Measurements from ENCODE around the gene CAVIN2.

CAVIN2 gene

DNA sequence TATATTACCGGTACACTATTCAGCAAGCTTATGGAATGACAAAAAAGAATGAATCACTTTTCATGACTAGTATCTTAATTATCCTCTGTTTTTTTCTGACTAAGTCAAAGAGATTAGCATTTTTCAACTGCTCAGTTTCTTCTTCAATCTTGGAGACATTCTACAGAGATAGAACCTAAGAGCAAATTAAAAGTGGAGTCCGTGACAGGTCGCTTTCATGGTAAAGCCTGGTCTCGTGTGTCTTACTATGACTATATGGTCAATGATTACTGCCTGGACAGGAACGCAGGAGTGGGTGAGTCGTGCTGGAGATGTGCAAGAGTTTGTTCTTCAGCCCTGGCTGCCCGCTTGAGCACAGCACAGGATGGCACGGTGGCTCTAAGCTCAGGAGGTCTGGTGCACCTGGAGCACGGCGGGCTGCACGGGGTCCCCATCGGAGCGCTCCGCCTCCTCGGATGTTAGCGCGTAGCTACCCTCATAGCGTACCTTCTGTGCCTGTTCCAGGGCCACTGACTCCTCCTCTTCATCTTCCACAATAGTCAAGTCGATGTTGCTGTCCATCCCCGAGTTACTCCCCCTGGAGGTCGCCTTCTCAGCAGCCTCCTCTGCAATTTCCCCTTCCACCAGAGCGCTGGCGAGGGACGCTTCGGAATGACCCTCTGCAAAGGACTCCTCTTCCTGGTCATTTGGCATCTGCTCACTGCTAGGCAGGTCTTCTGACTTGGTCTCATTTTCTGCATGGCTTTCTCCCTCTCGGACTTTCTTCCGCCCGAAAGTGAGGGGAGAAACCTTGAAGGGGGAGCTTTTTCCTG, 11.1 kb downstream of the CAVIN2 start:
- peak; percentile 42 for DNase-seq (ENCODE audit: low read depth)
- H3K4me3 ChIP-seq (ENCODE audit: control insufficient read depth, low read depth, low read length): no peak overlapping the region
- no peak for TF ChIP-seq CTCF (conservative IDR thresholded peaks at IDR 0.05; ENCODE audit: control insufficient read depth, insufficient read depth, low read depth, low read length)

DNA sequence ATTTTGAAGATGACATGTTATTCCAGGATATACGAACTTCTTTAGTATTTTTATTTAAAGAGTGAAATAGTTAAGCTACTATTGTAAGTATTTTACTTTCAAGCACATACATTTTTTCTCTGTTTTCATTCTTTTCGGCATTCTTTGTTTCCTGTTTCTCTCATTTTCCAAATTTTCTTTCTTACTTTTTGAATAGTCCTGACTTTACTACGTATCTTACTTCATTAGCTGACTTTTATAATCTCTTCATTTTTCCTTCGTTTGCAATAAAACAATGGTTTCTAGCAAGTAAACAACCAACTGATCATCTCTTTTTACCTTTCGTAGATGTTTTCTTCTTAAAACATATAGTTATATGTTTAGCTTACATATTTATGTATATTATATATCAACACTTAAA, 11.8 kb downstream of the CAVIN2 start:
- no peak for DNase-seq (ENCODE audit: low read depth)
- no peak overlapping the region for H3K4me3 ChIP-seq (ENCODE audit: control insufficient read depth, low read depth, low read length)
- TF ChIP-seq CTCF (conservative IDR thresholded peaks at IDR 0.05; ENCODE audit: control insufficient read depth, insufficient read depth, low read depth, low read length): no peak

DNA sequence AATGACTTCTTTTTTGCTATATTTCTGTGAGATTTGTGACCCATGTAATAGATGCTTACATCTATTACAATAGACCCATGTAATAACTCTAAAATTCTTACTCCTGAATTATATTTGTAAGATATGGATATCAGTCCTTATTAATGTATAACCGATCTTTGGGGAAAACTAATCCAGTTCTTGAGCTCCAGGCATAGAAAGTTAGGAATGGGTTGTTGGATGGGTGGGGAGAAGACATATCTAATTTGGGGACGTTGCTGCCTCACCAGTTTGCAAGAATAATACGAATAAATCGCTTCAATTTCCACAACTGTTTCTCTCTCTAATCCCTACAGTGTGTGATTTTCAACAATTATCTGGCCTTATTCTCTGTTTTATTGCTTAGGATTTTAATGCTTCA, 13.5 kb downstream of the CAVIN2 start:
- no peak for DNase-seq (ENCODE audit: low read depth)
- no peak for TF ChIP-seq CTCF (conservative IDR thresholded peaks at IDR 0.05; ENCODE audit: control insufficient read depth, insufficient read depth, low read depth, low read length)
- H3K4me3 ChIP-seq (ENCODE audit: control insufficient read depth, low read depth, low read length): no peak overlapping the region

DNA sequence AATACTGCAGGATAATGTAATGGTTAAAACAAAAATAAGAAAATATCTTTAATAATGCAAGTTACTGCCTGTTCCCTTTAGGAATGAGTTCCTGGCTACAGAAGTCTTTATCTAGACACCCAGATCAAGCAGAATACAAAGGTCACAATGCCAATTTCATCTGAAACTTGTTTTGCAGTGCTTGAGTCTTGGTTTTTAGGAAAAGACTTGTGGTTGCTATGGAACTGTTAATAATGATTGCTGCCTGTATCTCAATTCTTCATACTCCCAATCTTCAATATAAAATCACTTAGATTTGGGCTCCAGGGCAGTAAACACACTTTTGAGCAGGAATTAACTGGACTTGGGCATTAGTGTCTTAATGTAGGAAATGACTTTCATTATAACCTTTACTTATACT, 14.2 kb downstream of the CAVIN2 start:
- no peak overlapping the region for H3K4me3 ChIP-seq (ENCODE audit: control insufficient read depth, low read depth, low read length)
- DNase-seq (ENCODE audit: low read depth): no peak
- no peak for TF ChIP-seq CTCF (conservative IDR thresholded peaks at IDR 0.05; ENCODE audit: control insufficient read depth, insufficient read depth, low read depth, low read length)

- DNase-seq (ENCODE audit: low read depth): no peak
- no peak overlapping the region for H3K4me3 ChIP-seq (ENCODE audit: control insufficient read depth, low read depth, low read length)
- TF ChIP-seq CTCF (conservative IDR thresholded peaks at IDR 0.05; ENCODE audit: control insufficient read depth, insufficient read depth, low read depth, low read length): no peak
Measured at GRCh38 chr2:191831410-191831994, 15.4 kb downstream of the CAVIN2 start.

DNA sequence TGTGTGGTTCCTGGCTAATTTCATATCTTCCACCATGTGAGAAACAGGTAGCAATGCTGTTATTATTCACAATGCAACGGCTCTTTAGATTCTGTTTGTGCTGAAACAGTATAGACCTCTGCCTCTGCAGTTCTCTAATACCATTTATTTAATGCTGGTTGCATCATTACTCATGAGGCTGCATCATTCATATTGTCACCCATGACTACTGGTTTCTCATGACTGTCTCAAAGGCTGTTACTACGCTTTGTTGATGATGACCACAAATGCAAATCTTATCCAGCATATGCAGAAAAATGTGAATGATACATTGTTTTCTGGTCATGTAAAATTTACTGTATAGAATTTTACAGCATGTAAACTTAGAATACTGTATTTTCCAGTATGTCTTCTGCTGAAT, 22.5 kb downstream of the CAVIN2 start:
- peak; percentile 42 for DNase-seq (ENCODE audit: low read depth)
- no peak for TF ChIP-seq CTCF (conservative IDR thresholded peaks at IDR 0.05; ENCODE audit: control insufficient read depth, insufficient read depth, low read depth, low read length)
- H3K4me3 ChIP-seq (ENCODE audit: control insufficient read depth, low read depth, low read length): no peak overlapping the region
